Fibroblast of mammary gland (primary cell): ENCODE measurements around the gene INSIG1.
A peak's percentile ranks its signal among the peaks of the same experiment; 100 is the strongest.

ENCODE experiments used
- DNase-seq: peaks from one replicate; pipeline ENCODE4 v3.0.0-alpha.2; 2010; ENCODE audit warnings: low read depth
- H3K4me3 ChIP-seq: 2 replicates; pipeline ENCODE4 v1.5.1; 2011; ENCODE audit warnings: low read depth, mild to moderate bottlenecking, low read length, moderate library complexity; ENCODE audit not compliant: control insufficient read depth
- TF ChIP-seq, protein P1 (sequence below): conservative IDR thresholded peaks from 2 replicates; pipeline ENCODE4 v1.5.1; 2011; ENCODE audit warnings: low read depth, low read length, inconsistent platforms; ENCODE audit not compliant: control insufficient read depth, insufficient read depth

INSIG1 gene

DNA sequence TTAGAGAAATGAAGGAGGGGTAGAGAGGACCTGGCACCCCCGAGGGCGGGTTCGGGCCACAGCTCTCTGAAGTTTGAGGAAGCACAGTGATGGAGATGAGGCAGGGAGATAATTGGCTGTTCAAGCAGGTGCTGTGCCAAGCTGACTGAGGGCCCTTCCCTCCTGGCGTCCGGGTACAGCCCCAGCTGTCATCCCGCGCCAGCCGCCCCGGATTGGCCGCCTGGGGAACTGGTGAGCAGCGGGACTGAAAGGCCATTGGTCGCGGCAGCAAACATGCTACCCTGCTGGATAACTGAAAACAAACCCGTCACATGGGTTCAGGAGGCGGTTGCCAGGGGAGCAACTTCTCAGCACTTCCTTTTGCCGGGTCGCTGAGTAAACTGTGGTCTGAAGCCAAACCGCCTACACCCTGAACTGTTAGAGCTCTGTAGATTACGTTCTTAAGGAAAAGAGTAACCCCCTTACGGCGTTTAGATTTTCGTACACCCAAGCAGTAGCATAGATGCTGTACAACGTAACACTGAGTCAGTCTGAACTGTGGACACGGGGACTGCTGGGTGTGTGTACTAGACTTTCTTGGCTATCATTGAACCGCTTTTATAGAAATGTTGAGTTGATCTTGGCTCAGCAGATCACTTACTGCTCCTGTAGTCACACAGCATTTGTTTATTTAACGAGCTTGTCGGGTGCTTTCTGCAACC lies 1.3 kb downstream of the INSIG1 start:
- TF ChIP-seq, protein P1, sequence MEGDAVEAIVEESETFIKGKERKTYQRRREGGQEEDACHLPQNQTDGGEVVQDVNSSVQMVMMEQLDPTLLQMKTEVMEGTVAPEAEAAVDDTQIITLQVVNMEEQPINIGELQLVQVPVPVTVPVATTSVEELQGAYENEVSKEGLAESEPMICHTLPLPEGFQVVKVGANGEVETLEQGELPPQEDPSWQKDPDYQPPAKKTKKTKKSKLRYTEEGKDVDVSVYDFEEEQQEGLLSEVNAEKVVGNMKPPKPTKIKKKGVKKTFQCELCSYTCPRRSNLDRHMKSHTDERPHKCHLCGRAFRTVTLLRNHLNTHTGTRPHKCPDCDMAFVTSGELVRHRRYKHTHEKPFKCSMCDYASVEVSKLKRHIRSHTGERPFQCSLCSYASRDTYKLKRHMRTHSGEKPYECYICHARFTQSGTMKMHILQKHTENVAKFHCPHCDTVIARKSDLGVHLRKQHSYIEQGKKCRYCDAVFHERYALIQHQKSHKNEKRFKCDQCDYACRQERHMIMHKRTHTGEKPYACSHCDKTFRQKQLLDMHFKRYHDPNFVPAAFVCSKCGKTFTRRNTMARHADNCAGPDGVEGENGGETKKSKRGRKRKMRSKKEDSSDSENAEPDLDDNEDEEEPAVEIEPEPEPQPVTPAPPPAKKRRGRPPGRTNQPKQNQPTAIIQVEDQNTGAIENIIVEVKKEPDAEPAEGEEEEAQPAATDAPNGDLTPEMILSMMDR, result no peak

GRCh38 chr7:155299535-155300202 lies 2.0 kb downstream of the INSIG1 start:
- TF ChIP-seq, protein P1, result no peak
- H3K4me3 ChIP-seq, result peak overlapping the region; percentile 67
- no peak for DNase-seq

More for the DNA sequence above, 1.3 kb downstream of the INSIG1 start:
- H3K4me3 ChIP-seq, result peak overlapping the region; percentile 67
- peak; percentile 97 for DNase-seq

GRCh38 chr7:155300641-155301452 lies 3.2 kb downstream of the INSIG1 start:
- H3K4me3 ChIP-seq, result peak overlapping the region; percentile 67
- DNase-seq, result no peak
- TF ChIP-seq, protein P1, result no peak

GRCh38 chr7:155303039-155303593 lies 5.4 kb downstream of the INSIG1 start:
- TF ChIP-seq, protein P1, result no peak
- DNase-seq, result no peak
- no peak overlapping the region for H3K4me3 ChIP-seq

GRCh38 chr7:155303897-155304296 lies 6.2 kb downstream of the INSIG1 start:
- DNase-seq, result no peak
- TF ChIP-seq, protein P1, result no peak
- H3K4me3 ChIP-seq, result no peak overlapping the region

DNA sequence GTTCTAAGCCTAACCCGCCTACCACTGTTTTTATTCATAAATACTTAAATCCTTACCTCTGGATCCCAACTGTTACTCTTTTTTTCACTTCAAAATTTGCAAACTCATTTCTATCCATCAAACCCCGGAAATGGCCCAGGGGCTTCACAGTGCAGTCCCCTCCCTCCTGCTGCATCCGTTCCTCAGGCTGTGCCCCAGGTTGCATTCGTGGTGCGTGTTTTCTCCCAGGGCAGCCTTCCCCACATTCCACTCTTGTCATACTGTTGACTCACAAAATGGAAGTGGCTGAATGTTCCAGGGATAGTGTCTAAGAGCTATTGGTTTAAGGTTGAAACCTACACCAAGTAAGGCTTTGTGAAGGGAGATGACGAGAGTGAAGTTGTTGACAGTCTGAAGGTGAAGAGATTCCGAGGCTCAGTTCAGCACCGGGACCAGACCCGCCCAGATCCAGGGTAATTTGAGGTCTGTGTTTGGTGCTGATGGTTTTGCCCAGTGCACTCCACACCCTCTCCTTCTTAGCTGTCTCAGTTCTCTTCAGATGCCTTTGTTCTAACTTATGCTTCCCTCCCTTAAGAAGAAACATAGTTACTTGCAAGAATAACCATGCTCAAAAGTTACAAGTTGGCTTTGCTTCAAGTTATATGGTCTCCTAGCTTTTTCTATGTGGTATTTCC lies 7.7 kb downstream of the INSIG1 start:
- no peak overlapping the region for H3K4me3 ChIP-seq
- DNase-seq, result no peak

More for the DNA sequence above, 7.7 kb downstream of the INSIG1 start:
- TF ChIP-seq, protein P1, result no peak
